Muscle layer of duodenum (tissue), 2 donors: ENCODE data around the gene TNFAIP8.

Experiments used
- H3K27ac ChIP-seq: one replicate; pipeline ENCODE4 v1.7.0; 2013; ENCODE audit warnings: mild to moderate bottlenecking, low read length
- H3K27me3 ChIP-seq: one replicate; pipeline ENCODE4 v1.7.0; 2013; ENCODE audit warnings: low read depth, mild to moderate bottlenecking, control low read depth, low read length
- H3K36me3 ChIP-seq, 2 donors: one replicate each; pipeline ENCODE4 v1.7.0; 2013; ENCODE audit warnings: low read length in 2 of 2, control low read depth in 1 of 2, mild to moderate bottlenecking in 1 of 2; ENCODE audit not compliant: insufficient read depth in 2 of 2, control insufficient read depth in 1 of 2
- H3K4me1 ChIP-seq, 2 donors: one replicate each; pipeline ENCODE4 v1.7.0; 2013; ENCODE audit warnings: low read length in 2 of 2, mild to moderate bottlenecking in 2 of 2, control low read depth in 1 of 2, moderate library complexity in 1 of 2; ENCODE audit not compliant: insufficient read depth in 2 of 2, control insufficient read depth in 1 of 2
- H3K4me3 ChIP-seq, 2 donors: one replicate each; pipeline ENCODE4 v1.7.0; 2013; ENCODE audit warnings: low read length in 2 of 2, low read depth in 1 of 2, mild to moderate bottlenecking in 1 of 2
- H3K9me3 ChIP-seq, 2 donors: one replicate each; pipeline ENCODE4 v1.7.0; 2013; ENCODE audit warnings: low read length in 2 of 2, control low read depth in 1 of 2, mild to moderate bottlenecking in 1 of 2; ENCODE audit not compliant: control insufficient read depth in 1 of 2
- donor health status: healthy.

The TNFAIP8 gene

GRCh38 chr5:119355685-119356611 is at the start of gene TNFAIP8:
TNFAIP8 (plus strand) TSS chr5:119356019; CDS start chr5:119356091, 72 bp downstream.
- H3K27me3 ChIP-seq = no peaks in the 10 kb centered on the region
- H3K27ac ChIP-seq = peak within 1 kb of the TSS; percentile 72
- H3K4me1 ChIP-seq = peaks cover 18 to 30% of the 10 kb centered on the region in 2 donors
- peak within 1 kb of the TSS; percentile 83 to 90 for H3K4me3 ChIP-seq
- H3K9me3 ChIP-seq = no peaks in the 10 kb centered on the region
- H3K36me3 ChIP-seq = no peaks in the 10 kb centered on the region

DNA sequence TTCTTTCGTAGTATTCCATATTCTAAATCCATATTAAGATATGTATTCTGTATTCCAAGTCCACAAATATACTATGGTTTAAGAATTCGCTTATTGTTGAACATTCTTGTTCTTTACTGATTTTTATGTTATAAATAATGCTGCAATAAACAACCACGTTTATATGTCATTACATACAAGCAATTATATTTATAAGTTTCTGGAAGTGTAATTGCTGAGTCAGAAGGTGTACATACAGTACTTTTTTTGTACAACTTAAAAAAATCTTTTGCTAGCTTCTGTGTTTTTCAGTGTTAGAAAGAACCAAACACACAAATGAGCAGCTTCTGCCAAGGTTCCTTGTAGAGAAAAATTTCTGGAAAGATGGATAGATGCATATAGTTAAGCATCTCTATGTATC is 48.6 kb upstream of the TNFAIP8 start:
- Histone ChIP-seq H3K36me3 (no peaks in the 10 kb centered on the region), H3K4me3 (no peak overlapping the region), H3K27ac (no peak overlapping the region), H3K4me1 (peaks cover 3 to 18% of the 10 kb centered on the region in 2 donors), H3K27me3 (no peaks in the 10 kb centered on the region), H3K9me3 (no peaks in the 10 kb centered on the region)

GRCh38 chr5:119309326-119309725 is 46.5 kb upstream of the TNFAIP8 start:
- Histone ChIP-seq H3K36me3 (no peaks in the 10 kb centered on the region), H3K27me3 (no peaks in the 10 kb centered on the region), H3K9me3 (no peaks in the 10 kb centered on the region), H3K4me3 (no peak overlapping the region), H3K4me1 (peaks cover 3 to 11% of the 10 kb centered on the region in 2 donors), H3K27ac (no peak overlapping the region)

- Histone ChIP-seq H3K36me3 (no peaks in the 10 kb centered on the region), H3K4me3 (no peak overlapping the region), H3K27me3 (no peaks in the 10 kb centered on the region), H3K27ac (no peak overlapping the region), H3K4me1 (peaks cover 3 to 13% of the 10 kb centered on the region in 2 donors), H3K9me3 (no peaks in the 10 kb centered on the region)
Observed at GRCh38 chr5:119311688-119312087, 44.1 kb upstream of the TNFAIP8 start.

DNA sequence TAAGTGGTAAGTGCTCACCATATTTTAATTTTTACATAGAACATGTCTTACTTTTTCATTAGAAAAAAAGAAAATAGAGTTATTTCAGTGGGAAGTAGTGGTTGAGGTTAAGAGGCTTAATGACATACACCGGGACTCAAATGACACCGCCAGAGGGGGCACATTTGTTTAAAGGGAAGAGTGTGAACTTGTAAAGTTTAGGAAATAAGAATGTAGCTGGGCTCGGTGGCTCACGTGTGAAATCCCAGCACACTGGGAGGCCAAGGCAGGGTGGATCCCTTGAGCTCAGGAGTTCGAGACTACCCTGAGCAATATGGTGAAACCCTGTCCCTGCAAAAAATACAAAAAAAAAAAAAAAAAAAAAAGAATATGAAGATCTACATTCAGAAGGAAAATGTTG is 43.4 kb upstream of the TNFAIP8 start:
- H3K36me3 ChIP-seq = no peaks in the 10 kb centered on the region
- H3K4me3 ChIP-seq = no peak overlapping the region
- H3K9me3 ChIP-seq = no peaks in the 10 kb centered on the region
- no peak overlapping the region for H3K27ac ChIP-seq
- no peaks in the 10 kb centered on the region for H3K27me3 ChIP-seq
- peaks cover 3 to 13% of the 10 kb centered on the region in 2 donors for H3K4me1 ChIP-seq

GRCh38 chr5:119313197-119313596 is 42.6 kb upstream of the TNFAIP8 start:
- Histone ChIP-seq H3K36me3 (no peaks in the 10 kb centered on the region), H3K9me3 (no peaks in the 10 kb centered on the region), H3K4me1 (peaks cover 3 to 10% of the 10 kb centered on the region in 2 donors), H3K27me3 (no peaks in the 10 kb centered on the region), H3K27ac (no peak overlapping the region), H3K4me3 (no peak overlapping the region)

DNA sequence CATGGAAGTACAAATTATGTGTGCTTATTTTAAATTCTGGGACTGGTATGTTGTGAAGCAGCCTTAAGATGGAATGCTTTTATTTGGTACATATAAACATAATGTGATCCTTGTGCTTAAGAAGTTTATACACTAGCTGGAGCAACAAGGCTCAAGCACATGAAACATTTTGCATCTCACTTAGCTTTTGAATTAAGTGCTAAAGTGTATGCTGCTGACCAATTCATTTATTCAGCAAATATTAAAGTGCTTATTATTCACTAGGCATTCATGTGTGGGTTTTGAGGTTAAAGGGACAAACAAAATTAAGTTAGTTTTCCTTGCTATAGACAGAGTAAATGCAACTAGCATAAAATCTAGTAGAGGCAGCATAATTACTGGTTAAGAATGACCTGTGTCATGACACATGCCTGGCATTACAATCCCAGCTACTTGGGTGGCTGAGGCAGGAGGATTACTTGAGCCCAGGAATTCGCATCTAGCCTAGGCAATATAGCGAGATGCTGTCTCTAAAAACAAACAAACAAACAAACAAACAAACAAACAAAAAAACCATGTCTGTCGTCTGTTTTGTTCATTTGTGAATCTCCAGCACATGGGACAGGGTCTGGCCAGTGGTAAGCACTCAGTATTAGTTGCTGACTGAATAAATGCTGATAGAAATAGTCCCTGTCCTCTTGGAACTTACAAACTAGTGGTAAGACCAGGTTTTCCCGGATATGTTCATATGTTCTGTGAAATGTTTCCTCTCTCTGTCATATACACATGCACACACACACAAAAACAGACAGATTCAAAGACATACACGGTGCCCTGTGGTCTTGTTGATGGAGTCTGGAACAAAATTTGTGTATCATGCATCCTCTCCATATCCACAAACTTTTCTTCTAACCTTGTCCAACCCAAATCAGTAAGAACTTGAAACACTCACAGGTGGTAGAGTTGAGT is 41.9 kb upstream of the TNFAIP8 start:
- no peak overlapping the region for H3K4me3 ChIP-seq
- no peak overlapping the region for H3K27ac ChIP-seq
- no peaks in the 10 kb centered on the region for H3K9me3 ChIP-seq
- H3K36me3 ChIP-seq = no peaks in the 10 kb centered on the region
- H3K27me3 ChIP-seq = no peaks in the 10 kb centered on the region
- peaks cover under 1 to 10% of the 10 kb centered on the region in 2 donors for H3K4me1 ChIP-seq

GRCh38 chr5:119315516-119315949 is 40.3 kb upstream of the TNFAIP8 start:
- no peak overlapping the region for H3K27ac ChIP-seq
- no peak overlapping the region for H3K4me3 ChIP-seq
- H3K27me3 ChIP-seq = no peaks in the 10 kb centered on the region
- H3K9me3 ChIP-seq = no peaks in the 10 kb centered on the region
- H3K36me3 ChIP-seq = no peaks in the 10 kb centered on the region
- peaks cover 0 to 6% of the 10 kb centered on the region in 2 donors for H3K4me1 ChIP-seq

- Histone ChIP-seq H3K4me1 (peaks cover 0 to 6% of the 10 kb centered on the region in 2 donors), H3K4me3 (no peak overlapping the region), H3K27me3 (no peaks in the 10 kb centered on the region), H3K9me3 (no peaks in the 10 kb centered on the region), H3K27ac (no peak overlapping the region), H3K36me3 (no peaks in the 10 kb centered on the region)
Observed at GRCh38 chr5:119316086-119316485, 39.7 kb upstream of the TNFAIP8 start.

GRCh38 chr5:119316906-119317305 is 38.9 kb upstream of the TNFAIP8 start:
- no peaks in the 10 kb centered on the region for H3K9me3 ChIP-seq
- no peaks in the 10 kb centered on the region for H3K36me3 ChIP-seq
- no peak overlapping the region for H3K4me3 ChIP-seq
- no peak overlapping the region for H3K27ac ChIP-seq
- H3K4me1 ChIP-seq = peaks cover 0 to 6% of the 10 kb centered on the region in 2 donors
- H3K27me3 ChIP-seq = no peaks in the 10 kb centered on the region
